22Rv1 (cell line): ENCODE results near the gene THOC6.

Experiments used
- H3K27ac ChIP-seq: fragments of 450-650 bp; 2 replicates; pipeline ENCODE4 v1.5.1; 2017
- ZFX ChIP-seq: fragments of 450-650 bp; IDR thresholded peaks from 2 replicates; pipeline ENCODE4 v1.6.1; 2017; ENCODE audit warnings: antibody characterized with exemption, borderline replicate concordance
- TF ChIP-seq, protein P1 (sequence below): fragments of 450-650 bp; IDR thresholded peaks from 2 replicates; pipeline ENCODE4 v1.5.1; 2017; ENCODE audit warnings: mild to moderate bottlenecking

The THOC6 gene

DNA sequence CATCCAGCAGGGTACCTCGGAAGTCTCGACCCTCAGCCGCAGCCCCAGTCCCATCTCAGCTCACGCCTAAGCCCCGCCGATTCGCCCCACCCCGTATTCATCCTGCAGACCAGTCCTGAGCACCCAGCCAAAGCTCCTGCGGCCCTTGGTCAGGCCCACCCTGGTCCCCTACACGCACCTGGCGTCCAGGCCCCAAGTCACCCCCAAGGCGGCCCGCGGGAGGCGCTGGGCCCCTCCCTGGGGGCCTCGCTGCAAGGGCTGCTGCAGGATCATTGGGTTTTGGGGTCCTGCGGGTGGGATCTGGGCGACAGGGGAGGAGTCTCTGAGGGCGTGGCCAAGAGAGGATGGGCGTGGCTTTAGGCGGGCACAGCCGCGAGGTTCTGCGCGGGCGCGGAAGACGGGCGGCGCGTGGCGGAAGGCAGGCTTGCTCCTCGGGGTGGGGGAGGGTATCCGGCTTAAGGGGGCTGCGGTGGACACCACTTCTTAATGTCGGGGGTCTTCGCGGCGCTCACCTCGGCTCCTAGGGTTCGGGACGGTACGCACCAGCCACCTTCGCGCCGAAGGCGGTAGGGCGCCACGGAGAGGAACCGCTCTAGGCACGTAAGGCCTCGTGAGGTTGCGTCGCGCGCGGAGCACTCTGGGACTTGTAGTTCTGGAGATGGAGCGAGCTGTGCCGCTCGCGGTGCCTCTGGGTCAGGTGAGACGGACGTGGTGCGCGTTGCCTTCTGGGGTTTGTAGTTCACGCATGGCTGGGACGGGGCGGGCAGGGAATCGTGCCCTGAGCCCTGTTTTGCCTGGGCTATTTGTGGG is at the start of gene THOC6, which contains the start of gene HCFC1R1:
Gene THOC6, plus strand, starts transcription at position 367 of the 810 bp plus-strand sequence. Its CDS starts 292 bp downstream, at position 659.
Gene HCFC1R1, minus strand, starts transcription at position 274 of the 810 bp plus-strand sequence. Its CDS starts 1 bp downstream, at position 273.
- no peak for TF ChIP-seq ZFX
- TF ChIP-seq, protein P1, sequence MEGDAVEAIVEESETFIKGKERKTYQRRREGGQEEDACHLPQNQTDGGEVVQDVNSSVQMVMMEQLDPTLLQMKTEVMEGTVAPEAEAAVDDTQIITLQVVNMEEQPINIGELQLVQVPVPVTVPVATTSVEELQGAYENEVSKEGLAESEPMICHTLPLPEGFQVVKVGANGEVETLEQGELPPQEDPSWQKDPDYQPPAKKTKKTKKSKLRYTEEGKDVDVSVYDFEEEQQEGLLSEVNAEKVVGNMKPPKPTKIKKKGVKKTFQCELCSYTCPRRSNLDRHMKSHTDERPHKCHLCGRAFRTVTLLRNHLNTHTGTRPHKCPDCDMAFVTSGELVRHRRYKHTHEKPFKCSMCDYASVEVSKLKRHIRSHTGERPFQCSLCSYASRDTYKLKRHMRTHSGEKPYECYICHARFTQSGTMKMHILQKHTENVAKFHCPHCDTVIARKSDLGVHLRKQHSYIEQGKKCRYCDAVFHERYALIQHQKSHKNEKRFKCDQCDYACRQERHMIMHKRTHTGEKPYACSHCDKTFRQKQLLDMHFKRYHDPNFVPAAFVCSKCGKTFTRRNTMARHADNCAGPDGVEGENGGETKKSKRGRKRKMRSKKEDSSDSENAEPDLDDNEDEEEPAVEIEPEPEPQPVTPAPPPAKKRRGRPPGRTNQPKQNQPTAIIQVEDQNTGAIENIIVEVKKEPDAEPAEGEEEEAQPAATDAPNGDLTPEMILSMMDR: no peak

DNA sequence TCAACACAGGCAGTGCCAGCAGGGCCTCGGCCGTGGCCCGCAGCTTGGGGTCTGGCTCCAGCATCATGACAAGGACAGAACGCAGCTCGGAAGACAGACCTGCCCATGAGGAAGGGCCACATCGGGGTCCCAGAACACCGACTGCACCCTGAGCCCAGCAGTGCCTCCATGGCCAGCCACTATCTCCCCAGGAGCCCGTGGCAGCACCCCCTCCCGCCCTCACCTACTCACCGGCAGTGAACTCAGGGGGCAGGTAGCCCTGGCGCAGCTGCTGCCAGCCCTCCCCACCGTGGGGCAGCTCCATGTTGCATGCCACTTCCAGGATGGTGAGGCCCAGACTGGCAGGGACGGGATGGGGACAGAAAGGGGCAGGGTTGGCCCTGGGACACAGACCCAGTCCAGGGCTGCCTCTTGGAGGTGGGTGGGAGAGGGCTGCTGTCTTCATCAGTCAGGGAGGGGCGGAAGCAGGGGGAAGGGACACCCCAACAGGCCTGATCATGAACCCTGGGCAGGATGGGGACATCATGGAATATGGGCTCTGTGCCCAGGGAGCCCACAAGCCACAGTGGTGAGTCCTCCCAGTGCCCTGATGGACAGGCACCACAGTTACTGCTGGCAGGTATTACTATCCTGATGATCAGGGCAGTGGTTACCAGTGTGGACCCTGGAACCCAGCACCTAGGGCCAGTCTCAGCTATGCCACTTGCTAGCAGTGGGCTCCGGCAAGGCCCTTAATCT is 49.3 kb upstream of the THOC6 start:
- H3K27ac ChIP-seq: peak overlapping the region; percentile 99

More for the DNA sequence above, at the start of gene THOC6, which contains the start of gene HCFC1R1:
- peak within 1 kb of the TSS; percentile 88 for H3K27ac ChIP-seq

DNA sequence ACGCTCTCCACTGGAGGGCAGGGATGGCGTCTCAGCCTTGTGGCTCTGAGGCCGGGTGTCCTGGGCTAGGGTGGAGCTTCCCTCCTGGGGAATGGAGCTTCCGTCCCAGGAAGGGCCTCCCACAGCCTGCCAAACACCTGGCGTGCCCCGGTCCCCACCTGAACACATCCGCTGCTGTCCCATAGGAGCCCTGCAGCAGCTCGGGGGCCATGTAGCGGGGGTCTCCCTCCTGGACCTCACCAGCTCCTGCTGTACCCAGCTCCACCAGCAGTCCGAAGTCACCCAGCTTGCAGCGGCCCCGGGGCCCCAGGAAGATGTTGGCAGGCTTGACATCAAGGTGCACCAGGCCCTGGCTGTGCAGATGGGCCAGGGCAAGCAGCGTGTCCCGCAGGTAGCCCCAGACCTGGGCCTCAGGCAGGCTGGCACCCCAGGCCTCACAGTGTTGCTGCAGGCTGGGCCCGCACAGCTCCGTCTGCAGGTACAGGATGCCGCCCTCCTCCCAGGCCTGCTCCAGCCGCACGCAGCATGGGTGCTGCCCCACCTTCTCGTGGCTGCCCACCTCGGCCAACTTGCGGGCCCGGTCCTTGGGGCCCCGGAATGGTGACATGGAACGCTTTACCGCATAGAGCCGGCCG is 48.6 kb upstream of the THOC6 start:
- TF ChIP-seq, protein P1: no peak
- TF ChIP-seq ZFX: no peak
- peak overlapping the region; percentile 99 for H3K27ac ChIP-seq

More for the DNA sequence above, 49.3 kb upstream of the THOC6 start:
- TF ChIP-seq, protein P1: no peak

DNA sequence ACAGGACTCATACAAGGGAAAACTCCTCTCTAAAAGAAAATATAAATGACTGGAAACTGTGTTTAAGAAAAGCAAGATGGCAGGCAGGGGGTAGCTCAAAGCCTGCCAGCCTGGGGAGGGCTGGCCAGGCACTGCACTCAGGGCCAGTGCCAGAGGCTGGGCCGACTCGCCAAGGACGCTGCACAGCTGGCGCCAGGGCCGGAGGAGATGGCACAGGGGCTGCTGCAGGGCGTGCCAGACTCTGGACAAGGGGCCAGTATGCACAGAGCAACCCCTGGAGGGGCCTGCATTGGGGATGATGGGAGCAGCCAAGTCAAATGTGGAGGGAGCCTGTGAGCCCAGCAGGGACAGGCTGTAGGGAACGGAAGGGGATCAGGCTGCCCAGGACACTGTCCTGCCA is 47.6 kb upstream of the THOC6 start:
- H3K27ac ChIP-seq: peak overlapping the region; percentile 99
- TF ChIP-seq, protein P1: no peak
- TF ChIP-seq ZFX: no peak

- TF ChIP-seq, protein P1: no peak
- no peak for TF ChIP-seq ZFX
- H3K27ac ChIP-seq: peak overlapping the region; percentile 99
Observed at GRCh38 chr16:2976673-2977072, 47.2 kb upstream of the THOC6 start.

DNA sequence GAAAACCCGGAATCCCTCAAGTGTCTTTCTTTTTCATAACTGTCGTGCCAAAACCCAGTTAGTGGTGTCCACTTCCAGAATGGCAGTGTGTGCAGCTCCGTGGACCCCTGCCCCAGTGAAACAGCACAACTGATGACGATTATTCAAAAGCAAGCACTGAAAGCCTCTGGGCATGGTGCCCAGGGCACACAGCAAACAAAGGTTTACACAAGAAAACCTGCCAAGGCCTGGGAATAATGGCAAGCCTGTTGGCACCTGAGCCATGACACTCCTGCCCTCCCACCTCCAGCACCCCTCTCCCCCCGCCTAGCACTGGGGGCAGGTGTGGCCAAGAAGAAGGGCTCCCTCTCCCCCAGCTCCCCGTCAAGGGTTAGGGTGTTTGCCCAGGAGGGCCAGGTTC is 46.4 kb upstream of the THOC6 start:
- TF ChIP-seq, protein P1: no peak
- TF ChIP-seq ZFX: no peak
- peak overlapping the region; percentile 99 for H3K27ac ChIP-seq
